WI38 (cell line): ENCODE data around the gene HIF3A.
"Not testable (repeated sequence)": the region's sequence is repeated elsewhere in the genome, so short reads cannot be mapped to it uniquely, and the experiment has no call there.

ENCODE experiments used
- H3K4me3 ChIP-seq: 2 replicates; pipeline ENCODE4 v1.5.1; 2011; ENCODE audit warnings: low read depth, mild to moderate bottlenecking, control low read depth, low read length
- CTCF ChIP-seq: IDR thresholded peaks from 2 replicates; pipeline ENCODE4 v1.5.1; 2012; ENCODE audit warnings: low read depth, mild to moderate bottlenecking, control low read depth, low read length

Gene HIF3A

GRCh38 chr19:46265217-46265828 is 31.5 kb upstream of the HIF3A start:
- peak; percentile 76 for TF ChIP-seq CTCF
- no peak overlapping the region for H3K4me3 ChIP-seq

- no peak overlapping the region for H3K4me3 ChIP-seq
- TF ChIP-seq CTCF, result no peak
Observed at GRCh38 chr19:46269101-46269500, 27.7 kb upstream of the HIF3A start.

- H3K4me3 ChIP-seq, result no peak overlapping the region
- TF ChIP-seq CTCF, result no peak
Observed at GRCh38 chr19:46270521-46271256, 26.2 kb upstream of the HIF3A start.

GRCh38 chr19:46271481-46272197 is 25.2 kb upstream of the HIF3A start:
- TF ChIP-seq CTCF, result no peak

GRCh38 chr19:46273931-46274330 is 22.9 kb upstream of the HIF3A start:
- not testable (repeated sequence) for H3K4me3 ChIP-seq

More at GRCh38 chr19:46271481-46272197, 25.2 kb upstream of the HIF3A start:
- H3K4me3 ChIP-seq, result no peak overlapping the region

- no peak for TF ChIP-seq CTCF
- H3K4me3 ChIP-seq, result no peak overlapping the region
Observed at GRCh38 chr19:46279177-46279576, 17.7 kb upstream of the HIF3A start.

- TF ChIP-seq CTCF, result no peak
Observed at GRCh38 chr19:46283771-46284170, 13.1 kb upstream of the HIF3A start.

More at GRCh38 chr19:46283771-46284170, 13.1 kb upstream of the HIF3A start:
- no peak overlapping the region for H3K4me3 ChIP-seq
